ENCODE measurements around the gene P3H2. TPM values are rescaled to one million over a fixed set of nuclear protein-coding genes. Genes with fewer than 3 reads are reported as not detected.

Gene P3H2
- total RNA-seq, 1 experiment from 2014 or later, result 19.6 TPM

DNA sequence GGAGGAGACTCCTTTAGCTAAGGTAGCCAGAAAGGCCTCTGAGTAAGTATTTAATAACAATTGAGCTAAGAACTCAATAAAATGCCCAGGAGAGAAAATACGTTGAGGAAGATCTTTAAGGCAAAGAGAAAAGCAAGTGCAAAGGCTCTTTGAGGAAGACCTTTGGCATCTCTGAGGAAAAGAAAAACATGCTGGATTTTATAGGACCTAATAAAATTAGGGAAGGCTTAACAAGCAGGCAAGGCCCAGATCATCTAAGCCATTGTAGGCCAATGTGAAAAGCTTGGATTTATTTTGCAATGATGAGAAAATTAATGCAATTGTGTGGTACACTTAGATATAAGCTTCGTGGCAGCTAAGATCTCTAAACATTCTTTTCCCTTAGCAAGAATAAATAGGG is 75.7 kb downstream of the P3H2 start:
- Histone ChIP-seq H3K4me3 (ENCODE audit: low read depth, low read length, poor library complexity, severe bottlenecking) (no peak overlapping the region), H3K27me3 (replicated peaks; ENCODE audit: insufficient read depth, low read depth, low read length, poor library complexity) (no peaks in the 10 kb centered on the region), H3K4me1 (ENCODE audit: insufficient read depth, low read length, poor library complexity, severe bottlenecking) (peaks cover 45% of the 10 kb centered on the region), H3K27ac (ENCODE audit: low read depth, low read length, poor library complexity, severe bottlenecking) (no peak overlapping the region), H3K9me3 (ENCODE audit: low read depth, low read length, poor library complexity, severe bottlenecking) (no peaks in the 10 kb centered on the region), H3K36me3 (ENCODE audit: insufficient read depth, low read length, poor library complexity, severe bottlenecking) (no peaks in the 10 kb centered on the region)
- POLR2A ChIA-PET (ENCODE audit: low non-redundant PET), result no interaction called here
- CTCF ChIA-PET, result no interaction called here
- no peak for TF ChIP-seq EZH2 (IDR thresholded peaks at IDR 0.05; ENCODE audit: borderline replicate concordance, low read depth, low read length, poor library complexity, severe bottlenecking)
- TF ChIP-seq, protein P1, sequence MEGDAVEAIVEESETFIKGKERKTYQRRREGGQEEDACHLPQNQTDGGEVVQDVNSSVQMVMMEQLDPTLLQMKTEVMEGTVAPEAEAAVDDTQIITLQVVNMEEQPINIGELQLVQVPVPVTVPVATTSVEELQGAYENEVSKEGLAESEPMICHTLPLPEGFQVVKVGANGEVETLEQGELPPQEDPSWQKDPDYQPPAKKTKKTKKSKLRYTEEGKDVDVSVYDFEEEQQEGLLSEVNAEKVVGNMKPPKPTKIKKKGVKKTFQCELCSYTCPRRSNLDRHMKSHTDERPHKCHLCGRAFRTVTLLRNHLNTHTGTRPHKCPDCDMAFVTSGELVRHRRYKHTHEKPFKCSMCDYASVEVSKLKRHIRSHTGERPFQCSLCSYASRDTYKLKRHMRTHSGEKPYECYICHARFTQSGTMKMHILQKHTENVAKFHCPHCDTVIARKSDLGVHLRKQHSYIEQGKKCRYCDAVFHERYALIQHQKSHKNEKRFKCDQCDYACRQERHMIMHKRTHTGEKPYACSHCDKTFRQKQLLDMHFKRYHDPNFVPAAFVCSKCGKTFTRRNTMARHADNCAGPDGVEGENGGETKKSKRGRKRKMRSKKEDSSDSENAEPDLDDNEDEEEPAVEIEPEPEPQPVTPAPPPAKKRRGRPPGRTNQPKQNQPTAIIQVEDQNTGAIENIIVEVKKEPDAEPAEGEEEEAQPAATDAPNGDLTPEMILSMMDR (conservative IDR thresholded peaks at IDR 0.05; ENCODE audit: low read depth, low read length), result no peak
- no TSS peak for BruUV-seq (replicated peaks)
- intact Hi-C loops (cut with micrococcal nuclease; ENCODE audit: unreplicated experiment), result no loop called here
- DNase-seq (ENCODE audit: low spot score), result no peak

DNA sequence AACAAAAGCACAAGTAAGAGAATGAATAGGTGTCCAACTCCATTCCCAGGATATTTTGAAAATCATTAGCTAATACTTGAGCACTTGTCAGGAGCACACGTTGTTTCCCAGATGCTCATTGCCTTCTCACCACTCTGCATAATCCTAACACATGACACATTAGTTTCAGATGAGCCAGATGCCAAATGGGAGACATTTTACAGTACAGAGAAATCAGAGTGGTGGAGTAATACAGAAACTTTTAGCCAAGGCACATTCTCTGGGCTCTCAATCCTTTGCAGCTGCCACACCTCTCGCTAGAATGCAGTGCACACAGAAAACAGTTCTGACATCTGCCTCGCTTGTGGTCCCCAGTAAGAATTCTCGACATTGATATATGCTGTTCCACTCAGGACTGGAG is 76.6 kb downstream of the P3H2 start:
- TF ChIP-seq EZH2 (IDR thresholded peaks at IDR 0.05; ENCODE audit: borderline replicate concordance, low read depth, low read length, poor library complexity, severe bottlenecking), result no peak
- TF ChIP-seq, protein P1 (conservative IDR thresholded peaks at IDR 0.05; ENCODE audit: low read depth, low read length), result no peak
- no peak for DNase-seq (ENCODE audit: low spot score)
- intact Hi-C loops (cut with micrococcal nuclease; ENCODE audit: unreplicated experiment), result no loop called here
- Histone ChIP-seq H3K9me3 (ENCODE audit: low read depth, low read length, poor library complexity, severe bottlenecking) (no peaks in the 10 kb centered on the region), H3K27ac (ENCODE audit: low read depth, low read length, poor library complexity, severe bottlenecking) (no peak overlapping the region), H3K36me3 (ENCODE audit: insufficient read depth, low read length, poor library complexity, severe bottlenecking) (no peaks in the 10 kb centered on the region), H3K27me3 (replicated peaks; ENCODE audit: insufficient read depth, low read depth, low read length, poor library complexity) (no peaks in the 10 kb centered on the region), H3K4me3 (ENCODE audit: low read depth, low read length, poor library complexity, severe bottlenecking) (no peak overlapping the region), H3K4me1 (ENCODE audit: insufficient read depth, low read length, poor library complexity, severe bottlenecking) (peaks cover 37% of the 10 kb centered on the region)
- BruUV-seq (replicated peaks), result no TSS peak
- ChIA-PET CTCF (no interaction called here), POLR2A (ENCODE audit: low non-redundant PET) (interaction anchor here (0.6 kb wide), 1 partner anchor 269 kb away, joined by 3 read pairs; no protein-coding TSS in a partner anchor)

DNA sequence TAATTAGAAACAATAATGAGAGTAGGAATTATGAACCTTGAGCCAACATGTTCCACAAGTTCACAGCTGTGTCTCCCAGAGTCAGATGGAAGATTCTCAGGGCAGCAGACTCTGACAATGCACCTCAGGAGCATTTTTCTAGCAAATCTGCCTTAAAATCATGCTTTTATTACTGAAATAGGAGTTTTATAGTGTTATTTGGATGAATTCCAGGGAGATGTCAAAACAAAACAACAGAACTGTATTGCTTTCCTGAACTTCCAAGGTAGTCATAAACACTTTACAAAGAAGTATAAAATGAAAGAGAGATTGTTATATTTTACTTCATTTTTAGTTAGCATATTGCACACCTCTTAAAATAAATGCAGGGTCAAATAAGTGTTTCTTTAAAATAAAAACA is 77.0 kb downstream of the P3H2 start:
- Histone ChIP-seq H3K4me1 (ENCODE audit: insufficient read depth, low read length, poor library complexity, severe bottlenecking) (peaks cover 34% of the 10 kb centered on the region), H3K27me3 (replicated peaks; ENCODE audit: insufficient read depth, low read depth, low read length, poor library complexity) (no peaks in the 10 kb centered on the region), H3K4me3 (ENCODE audit: low read depth, low read length, poor library complexity, severe bottlenecking) (no peak overlapping the region), H3K9me3 (ENCODE audit: low read depth, low read length, poor library complexity, severe bottlenecking) (no peaks in the 10 kb centered on the region), H3K36me3 (ENCODE audit: insufficient read depth, low read length, poor library complexity, severe bottlenecking) (no peaks in the 10 kb centered on the region), H3K27ac (ENCODE audit: low read depth, low read length, poor library complexity, severe bottlenecking) (no peak overlapping the region)
- TF ChIP-seq EZH2 (IDR thresholded peaks at IDR 0.05; ENCODE audit: borderline replicate concordance, low read depth, low read length, poor library complexity, severe bottlenecking), result no peak
- TF ChIP-seq, protein P1 (conservative IDR thresholded peaks at IDR 0.05; ENCODE audit: low read depth, low read length), result no peak
- POLR2A ChIA-PET (ENCODE audit: low non-redundant PET), result interaction anchor here (0.6 kb wide), 1 partner anchor 270 kb away, joined by 3 read pairs; no protein-coding TSS in a partner anchor
- DNase-seq (ENCODE audit: low spot score), result no peak
- CTCF ChIA-PET, result no interaction called here
- intact Hi-C loops (cut with micrococcal nuclease; ENCODE audit: unreplicated experiment), result no loop called here
- BruUV-seq (replicated peaks), result no TSS peak

All from A673 (cell line).